ENCODE results near the gene RDH13. TPM values are rescaled to one million over a fixed set of nuclear protein-coding genes. Genes with fewer than 3 reads are reported as not detected.

Gene RDH13
- total RNA-seq, 1 experiment from 2014 or later = 31.1 TPM

DNA sequence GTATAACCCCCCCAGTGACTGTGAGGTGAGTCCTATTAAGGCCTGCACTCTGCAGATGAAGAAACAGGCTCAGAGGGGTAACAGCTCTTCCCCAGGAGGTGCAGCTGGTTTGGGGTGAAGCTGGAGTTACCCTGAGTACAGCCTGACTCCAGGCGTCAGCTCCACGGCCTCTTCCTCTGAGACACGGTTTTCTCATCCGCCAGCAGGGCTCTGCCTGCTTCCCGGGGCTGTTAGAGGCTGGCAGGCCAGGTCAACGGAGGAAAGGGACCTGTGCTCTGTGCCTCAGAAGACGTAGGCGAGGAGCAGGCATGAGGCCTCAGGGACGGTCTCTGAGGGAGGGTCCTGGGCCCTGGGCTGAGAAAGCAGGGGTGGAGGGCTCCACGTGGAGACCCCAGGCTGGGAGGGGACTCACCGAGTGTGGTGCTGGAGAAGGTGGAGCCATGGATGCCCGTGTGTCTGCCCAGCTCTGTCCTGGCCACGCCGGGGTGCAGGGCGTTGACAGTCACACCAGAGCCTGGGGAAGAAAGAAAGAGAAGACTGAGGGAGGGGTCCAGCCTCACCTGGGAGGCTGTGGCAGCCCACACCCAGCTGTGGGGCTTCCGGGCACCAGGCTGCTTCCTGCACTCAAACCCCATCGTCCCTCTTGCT is 15.8 kb downstream of the RDH13 start (continued):
- TF ChIP-seq, protein P1, sequence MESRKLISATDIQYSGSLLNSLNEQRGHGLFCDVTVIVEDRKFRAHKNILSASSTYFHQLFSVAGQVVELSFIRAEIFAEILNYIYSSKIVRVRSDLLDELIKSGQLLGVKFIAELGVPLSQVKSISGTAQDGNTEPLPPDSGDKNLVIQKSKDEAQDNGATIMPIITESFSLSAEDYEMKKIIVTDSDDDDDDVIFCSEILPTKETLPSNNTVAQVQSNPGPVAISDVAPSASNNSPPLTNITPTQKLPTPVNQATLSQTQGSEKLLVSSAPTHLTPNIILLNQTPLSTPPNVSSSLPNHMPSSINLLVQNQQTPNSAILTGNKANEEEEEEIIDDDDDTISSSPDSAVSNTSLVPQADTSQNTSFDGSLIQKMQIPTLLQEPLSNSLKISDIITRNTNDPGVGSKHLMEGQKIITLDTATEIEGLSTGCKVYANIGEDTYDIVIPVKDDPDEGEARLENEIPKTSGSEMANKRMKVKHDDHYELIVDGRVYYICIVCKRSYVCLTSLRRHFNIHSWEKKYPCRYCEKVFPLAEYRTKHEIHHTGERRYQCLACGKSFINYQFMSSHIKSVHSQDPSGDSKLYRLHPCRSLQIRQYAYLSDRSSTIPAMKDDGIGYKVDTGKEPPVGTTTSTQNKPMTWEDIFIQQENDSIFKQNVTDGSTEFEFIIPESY (IDR thresholded peaks at IDR 0.05; ENCODE audit: extremely low read depth, insufficient replicate concordance, low read length) = no peak
- TF ChIP-seq ZNF274 (IDR thresholded peaks at IDR 0.05; ENCODE audit: low read depth, low read length) (no peak), EZH2phosphoT487 (IDR thresholded peaks at IDR 0.05; ENCODE audit: borderline replicate concordance) (no peak), RAD21 (IDR thresholded peaks at IDR 0.05; ENCODE audit: low read depth) (no peak)

DNA sequence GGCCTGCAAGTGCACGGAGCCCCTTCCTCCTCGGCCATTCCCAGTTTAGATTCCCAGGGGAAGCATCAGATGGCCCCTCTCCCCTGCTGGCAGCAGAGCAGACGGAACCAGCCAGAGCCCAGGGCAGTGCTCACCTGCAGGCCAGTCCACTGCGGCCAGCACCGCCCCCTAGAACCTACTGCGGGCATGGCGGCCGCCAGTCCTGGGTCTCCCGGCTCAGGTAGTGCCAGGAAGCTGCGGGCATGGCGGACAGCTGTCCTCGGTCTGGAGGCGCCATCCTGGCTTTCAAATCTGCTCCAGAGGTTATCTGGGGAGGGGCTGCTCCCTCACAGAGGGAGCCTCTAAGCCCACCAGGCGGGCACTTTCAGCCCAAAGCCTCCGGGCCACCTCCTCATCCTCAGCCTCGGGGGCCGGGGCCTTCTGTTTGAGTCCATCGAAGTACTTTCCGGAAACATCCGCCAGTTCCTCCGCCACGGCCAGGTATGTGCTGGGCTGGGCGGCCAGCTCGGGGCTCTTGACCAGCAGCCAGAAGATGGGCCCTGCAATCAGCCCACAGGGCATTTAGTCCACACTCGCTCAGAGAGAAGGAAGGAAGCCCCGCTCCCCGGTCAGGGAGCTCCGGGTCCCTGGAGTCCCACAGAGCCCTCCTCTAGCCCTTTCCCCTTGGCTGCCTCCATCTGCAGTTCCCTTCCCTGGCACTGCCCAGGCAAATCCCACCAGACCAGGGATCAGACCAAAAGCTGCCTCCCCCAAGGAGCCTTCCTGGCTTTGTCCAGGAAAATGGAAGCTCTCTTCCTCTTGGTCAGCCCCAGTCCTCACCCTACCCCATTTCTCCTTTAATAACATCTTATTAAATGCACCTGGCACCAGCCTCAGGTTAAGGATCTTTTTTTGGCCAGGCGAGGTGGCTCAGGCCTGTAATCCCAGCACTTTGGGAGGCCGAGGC is 17.9 kb downstream of the RDH13 start:
- DNase-seq (ENCODE audit: low read depth, low spot score) (no peak), ATAC-seq (peak; percentile 23; the same call in 1 of the 2 replicates)
- H3K4me1 ChIP-seq (ENCODE audit: control insufficient read depth in 1 of 2, insufficient read depth in 2 of 2, low read length in 2 of 2) = no peaks in the 10 kb centered on the region
- H3K27ac ChIP-seq (ENCODE audit: low read depth, low read length) = peak overlapping the region; percentile 24; the same call in 1 of the 2 replicates
- no peak overlapping the region for H2AFZ ChIP-seq (ENCODE audit: low read depth, low read length, poor library complexity, severe bottlenecking)
- no peaks in the 10 kb centered on the region for H3K9me2 ChIP-seq (ENCODE audit: insufficient read depth)
- POLR2A ChIA-PET = no interaction called here
- 0 out of 2 replicates have a peak, but pooled peaks have one; percentile 20 for TF ChIP-seq SIN3A (IDR thresholded peaks at IDR 0.05; ENCODE audit: low read depth)
- TF ChIP-seq EZH2 (IDR thresholded peaks at IDR 0.05) = no peak
- peaks cover 53% of the 10 kb centered on the region for H3K79me2 ChIP-seq (ENCODE audit: insufficient read depth, low read length)
- 0 out of 2 replicates have a peak, but pooled peaks cover 3% of the 10 kb centered on the region for H4K20me1 ChIP-seq (ENCODE audit: insufficient read depth)
- no peaks in the 10 kb centered on the region for H3K27me3 ChIP-seq (ENCODE audit: insufficient read depth, low read length)
- H3K4me2 ChIP-seq (ENCODE audit: low read length) = no peak overlapping the region
- RAD21 ChIA-PET (ENCODE audit: low non-redundant PET in 1 of 2, low total read pairs in 2 of 2, uncharacterized antibody in 2 of 2, unreplicated experiment in 2 of 2) = no interaction called here
- H3K36me3 ChIP-seq (ENCODE audit: control insufficient read depth in 1 of 2, insufficient read depth in 2 of 2, low read length in 2 of 2) = peaks cover 30 to 34% of the 10 kb centered on the region in 2 experiments; a peak in 3 of 4 replicates
- no peaks in the 10 kb centered on the region for H3K9me3 ChIP-seq (ENCODE audit: control insufficient read depth in 1 of 2, insufficient read depth in 1 of 2, low read depth in 1 of 2, low read length in 2 of 2)
- intact Hi-C loops (cut with micrococcal nuclease) = no loop called here
- no peak overlapping the region for H3K9ac ChIP-seq (ENCODE audit: low read length)
- no peak overlapping the region for H3K4me3 ChIP-seq (replicated peaks in 1 of 2; ENCODE audit: low read depth in 1 of 2, low read length in 2 of 2)
- CTCF ChIA-PET = no interaction called here
- BruUV-seq (replicated peaks) = no TSS peak

Measured in HCT116 (cell line).